Midbrain (tissue), 1 donor: ENCODE measurements around the gene RAD50.
A peak's percentile ranks its signal among the peaks of the same experiment; 100 is the strongest.
"Not testable (repeated sequence)": the region's sequence is repeated elsewhere in the genome, so short reads cannot be mapped to it uniquely, and the experiment has no call there.

Experiments used
- DNase-seq: peaks from one replicate; lab custom pipeline; 2025; lab: John Stamatoyannopoulos, UW

The RAD50 gene

GRCh38 chr5:132557478-132558172 is 848 bp downstream of the RAD50 start:
- DNase-seq, result peak; percentile 20

GRCh38 chr5:132559383-132560060 is 2.7 kb downstream of the RAD50 start:
- no peak for DNase-seq

- no peak for DNase-seq
Observed at GRCh38 chr5:132561601-132562000, 4.8 kb downstream of the RAD50 start.

- DNase-seq, result not testable (repeated sequence)
Observed at GRCh38 chr5:132564555-132564954, 7.8 kb downstream of the RAD50 start.

- no peak for DNase-seq
Observed at GRCh38 chr5:132566657-132567056, 9.9 kb downstream of the RAD50 start.

- no peak for DNase-seq
Observed at GRCh38 chr5:132576123-132576522, 19.3 kb downstream of the RAD50 start.

GRCh38 chr5:132584560-132584959 is 27.8 kb downstream of the RAD50 start:
- not testable (repeated sequence) for DNase-seq

- no peak for DNase-seq
Observed at GRCh38 chr5:132586063-132586462, 29.3 kb downstream of the RAD50 start.

- DNase-seq, result no peak
Observed at GRCh38 chr5:132589467-132589866, 32.7 kb downstream of the RAD50 start.

GRCh38 chr5:132591145-132591544 is 34.4 kb downstream of the RAD50 start:
- no peak for DNase-seq

- no peak for DNase-seq
Observed at GRCh38 chr5:132592521-132592920, 35.7 kb downstream of the RAD50 start.

GRCh38 chr5:132594170-132594569 is 37.4 kb downstream of the RAD50 start:
- no peak for DNase-seq

- no peak for DNase-seq
Observed at GRCh38 chr5:132595624-132596023, 38.8 kb downstream of the RAD50 start.

GRCh38 chr5:132601071-132601728 is 44.4 kb downstream of the RAD50 start:
- DNase-seq, result no peak

GRCh38 chr5:132607095-132607494 is 50.3 kb downstream of the RAD50 start:
- no peak for DNase-seq

GRCh38 chr5:132608107-132608506 is 51.3 kb downstream of the RAD50 start:
- no peak for DNase-seq

- DNase-seq, result no peak
Observed at GRCh38 chr5:132611965-132612364, 55.2 kb downstream of the RAD50 start.

GRCh38 chr5:132612846-132613245 is 56.1 kb downstream of the RAD50 start:
- DNase-seq, result no peak

- DNase-seq, result no peak
Observed at GRCh38 chr5:132621699-132622098, 64.9 kb downstream of the RAD50 start.

GRCh38 chr5:132622608-132623007 is 65.8 kb downstream of the RAD50 start:
- no peak for DNase-seq

- no peak for DNase-seq
Observed at GRCh38 chr5:132627470-132627869, 70.7 kb downstream of the RAD50 start.

- no peak for DNase-seq
Observed at GRCh38 chr5:132628814-132629213, 72.0 kb downstream of the RAD50 start.
